ENCODE measurements around the gene CIRBP.

The CIRBP gene

GRCh38 chr19:1272423-1273262 is 3.5 kb downstream of the CIRBP start:
- TF ChIP-seq NFRKB (IDR thresholded peaks at IDR 0.05) (no peak), CTBP1 (IDR thresholded peaks at IDR 0.05; ENCODE audit: borderline replicate concordance) (no peak), L3MBTL2 (conservative IDR thresholded peaks at IDR 0.05) (no peak), ZNF384 (IDR thresholded peaks at IDR 0.05) (no peak), FOXM1 (IDR thresholded peaks at IDR 0.05; ENCODE audit: borderline replicate concordance) (no peak), ELF4 (IDR thresholded peaks at IDR 0.05) (no peak), SUZ12 (IDR thresholded peaks at IDR 0.05) (no peak), PKNOX1 (IDR thresholded peaks at IDR 0.05) (no peak), ARNT (IDR thresholded peaks at IDR 0.05) (no peak), LEF1 (IDR thresholded peaks at IDR 0.05; ENCODE audit: borderline replicate concordance) (no peak), BHLHE40 (IDR thresholded peaks at IDR 0.05; ENCODE audit: borderline replicate concordance) (no peak), FOXA1 (IDR thresholded peaks at IDR 0.05) (no peak), HDGF (IDR thresholded peaks at IDR 0.05; ENCODE audit: borderline replicate concordance) (no peak), FOXK2 (IDR thresholded peaks at IDR 0.05) (no peak)
- POLR2A ChIA-PET, result interaction anchor here (0.7 to 2.7 kb wide), 6 partner anchors 7 to 82 kb away, joined by 3 to 18 read pairs (median 5); a partner anchor contains a TSS
- CTCF ChIA-PET, result interaction anchor here (1.5 to 2.0 kb wide), 2 partner anchors 28 kb away, joined by 8 to 20 read pairs; no protein-coding TSS in a partner anchor
- no peak for DNase-seq (ENCODE audit: extremely low spot score)

- CTCF ChIA-PET, result interaction anchor here (2.0 kb wide), 1 partner anchor 29 kb away, joined by 20 read pairs; no protein-coding TSS in a partner anchor
- no peak for DNase-seq (ENCODE audit: extremely low spot score)
- TF ChIP-seq HDGF (IDR thresholded peaks at IDR 0.05; ENCODE audit: borderline replicate concordance), result 0 out of 2 replicates have a peak, but pooled peaks have one; percentile 95
- no peak for TF ChIP-seq BHLHE40 (IDR thresholded peaks at IDR 0.05; ENCODE audit: borderline replicate concordance)
- no peak for TF ChIP-seq FOXK2 (IDR thresholded peaks at IDR 0.05)
- POLR2A ChIA-PET, result interaction anchor here (0.7 to 2.7 kb wide), 9 partner anchors 8 to 81 kb away, joined by 3 to 18 read pairs (median 3); partner anchors contain the start of gene ATP5F1D
These were observed 4.3 kb downstream of the CIRBP start for GRCh38 chr19:1273263-1274041.

GRCh38 chr19:1274081-1274851 is 5.1 kb downstream of the CIRBP start:
- POLR2A ChIA-PET, result interaction anchor here (0.9 to 2.7 kb wide), 6 partner anchors 9 to 30 kb away, joined by 3 to 18 read pairs (median 4); no protein-coding TSS in a partner anchor
- DNase-seq (ENCODE audit: extremely low spot score), result no peak
- CTCF ChIA-PET, result interaction anchor here (2.0 kb wide), 1 partner anchor 30 kb away, joined by 20 read pairs; no protein-coding TSS in a partner anchor
- TF ChIP-seq L3MBTL2 (conservative IDR thresholded peaks at IDR 0.05), result no peak; the same call in 1 of the 2 replicates
- no peak for TF ChIP-seq TARDBP (IDR thresholded peaks at IDR 0.05)
- no peak for TF ChIP-seq SP1 (IDR thresholded peaks at IDR 0.05)
- TF ChIP-seq ELF4 (IDR thresholded peaks at IDR 0.05), result no peak
- TF ChIP-seq ARNT (IDR thresholded peaks at IDR 0.05), result no peak
- no peak for TF ChIP-seq CTBP1 (IDR thresholded peaks at IDR 0.05; ENCODE audit: borderline replicate concordance)
- TF ChIP-seq FOXM1 (IDR thresholded peaks at IDR 0.05; ENCODE audit: borderline replicate concordance), result no peak
- TF ChIP-seq NFRKB (IDR thresholded peaks at IDR 0.05), result no peak
- no peak for TF ChIP-seq PKNOX1 (IDR thresholded peaks at IDR 0.05)
- TF ChIP-seq FOXK2 (IDR thresholded peaks at IDR 0.05), result no peak
- TF ChIP-seq FOXA1 (IDR thresholded peaks at IDR 0.05), result no peak
- no peak for TF ChIP-seq HDGF (IDR thresholded peaks at IDR 0.05; ENCODE audit: borderline replicate concordance)
- TF ChIP-seq SUZ12 (IDR thresholded peaks at IDR 0.05), result no peak
- no peak for TF ChIP-seq BHLHE40 (IDR thresholded peaks at IDR 0.05; ENCODE audit: borderline replicate concordance)
- no peak for TF ChIP-seq LEF1 (IDR thresholded peaks at IDR 0.05; ENCODE audit: borderline replicate concordance)
- no peak for TF ChIP-seq ZNF384 (IDR thresholded peaks at IDR 0.05)

GRCh38 chr19:1274852-1275259 is 5.7 kb downstream of the CIRBP start:
- DNase-seq (ENCODE audit: extremely low spot score), result no peak
- ChIA-PET POLR2A (interaction anchor here (0.6 to 2.7 kb wide), 9 partner anchors 8 to 197 kb away, joined by 3 to 18 read pairs (median 3); no protein-coding TSS in a partner anchor), CTCF (interaction anchor here (1.0 to 2.0 kb wide), 3 partner anchors 9 to 31 kb away, joined by 3 to 20 read pairs (median 3); no protein-coding TSS in a partner anchor)
- no peak for TF ChIP-seq ARNT (IDR thresholded peaks at IDR 0.05)
- no peak; the same call in 1 of the 2 replicates for TF ChIP-seq ELF4 (IDR thresholded peaks at IDR 0.05)
- no peak for TF ChIP-seq SP1 (IDR thresholded peaks at IDR 0.05)
- TF ChIP-seq FOXK2 (IDR thresholded peaks at IDR 0.05), result no peak
- no peak for TF ChIP-seq BHLHE40 (IDR thresholded peaks at IDR 0.05; ENCODE audit: borderline replicate concordance)
- no peak for TF ChIP-seq CTBP1 (IDR thresholded peaks at IDR 0.05; ENCODE audit: borderline replicate concordance)
- TF ChIP-seq TARDBP (IDR thresholded peaks at IDR 0.05), result no peak
- no peak for TF ChIP-seq SUZ12 (IDR thresholded peaks at IDR 0.05)
- TF ChIP-seq FOXA1 (IDR thresholded peaks at IDR 0.05), result no peak
- peak; percentile 79; the same call in 1 of the 2 replicates for TF ChIP-seq LEF1 (IDR thresholded peaks at IDR 0.05; ENCODE audit: borderline replicate concordance)
- peak; percentile 65; the same call in 1 of the 2 replicates for TF ChIP-seq L3MBTL2 (conservative IDR thresholded peaks at IDR 0.05)

Measured in HEK293T (cell line).